Neuronal stem cell (in vitro differentiated cells): ENCODE results near the gene AURKA.

ENCODE experiments used
- DNase-seq: peaks from one replicate; pipeline ENCODE4 v3.0.0-alpha.2; 2013; ENCODE audit warnings: low spot score
- H2AFZ ChIP-seq: one replicate; pipeline ENCODE4 v1.6.1; 2013; ENCODE audit warnings: mild to moderate bottlenecking, low read length, inconsistent platforms
- H2AK5ac ChIP-seq: 2 replicates; pipeline ENCODE4 v1.6.1; 2013; ENCODE audit warnings: low read depth, mild to moderate bottlenecking, inconsistent platforms, low read length, moderate library complexity, mixed read lengths
- H2BK120ac ChIP-seq: 2 replicates; pipeline ENCODE4 v1.6.1; 2013; ENCODE audit warnings: low read depth, mild to moderate bottlenecking, inconsistent platforms, low read length, moderate library complexity, mixed read lengths
- H2BK12ac ChIP-seq: one replicate; pipeline ENCODE4 v1.6.1; 2013; ENCODE audit warnings: low read length, inconsistent platforms
- H2BK15ac ChIP-seq: 2 replicates; pipeline ENCODE4 v1.6.1; 2013; ENCODE audit warnings: mild to moderate bottlenecking, low read length, inconsistent platforms, mixed read lengths
- H2BK5ac ChIP-seq: one replicate; pipeline ENCODE4 v1.6.1; 2013; ENCODE audit warnings: inconsistent platforms, mild to moderate bottlenecking, low read length, moderate library complexity
- H3K14ac ChIP-seq: one replicate; pipeline ENCODE4 v1.6.1; 2013; ENCODE audit warnings: low read length, inconsistent platforms
- H3K18ac ChIP-seq: 2 replicates; pipeline ENCODE4 v1.6.1; 2013; ENCODE audit warnings: low read length, inconsistent platforms
- H3K23ac ChIP-seq: 2 replicates; pipeline ENCODE4 v1.6.1; 2013; ENCODE audit warnings: low read depth, mild to moderate bottlenecking, mixed read lengths, low read length, inconsistent platforms; ENCODE audit not compliant: poor library complexity
- H3K27ac ChIP-seq: replicated peaks from 3 replicates; pipeline ENCODE4 v1.5.1; 2013; ENCODE audit warnings: low read length, inconsistent platforms
- H3K27me3 ChIP-seq, 3 experiments: 2 replicates each; pipeline ENCODE4 v1.6.1; 2013; ENCODE audit warnings: low read length in 3 of 3, mild to moderate bottlenecking in 2 of 3, inconsistent platforms in 1 of 3, low read depth in 1 of 3, mixed read lengths in 1 of 3, moderate library complexity in 1 of 3; ENCODE audit not compliant: control insufficient read depth in 3 of 3, insufficient read depth in 3 of 3
- H3K36me3 ChIP-seq, 2 donors: replicated peaks in 1 of 2; 2 replicates each; pipeline ENCODE4 v1.6.1; 2013; ENCODE audit warnings: low read length in 2 of 2; ENCODE audit not compliant: control insufficient read depth in 2 of 2, insufficient read depth in 2 of 2
- H3K4ac ChIP-seq: 2 replicates; pipeline ENCODE4 v1.6.1; 2013; ENCODE audit warnings: inconsistent platforms, mild to moderate bottlenecking, low read length, moderate library complexity
- H3K4me1 ChIP-seq, 2 donors: 1 replicate in 1 of 2; 2 replicates in 1 of 2; pipeline ENCODE4 v1.6.1; 2013; ENCODE audit warnings: low read length in 2 of 2, low read depth in 1 of 2; ENCODE audit not compliant: control insufficient read depth in 2 of 2, insufficient read depth in 1 of 2
- H3K4me2 ChIP-seq: one replicate; pipeline ENCODE4 v1.6.1; 2013; ENCODE audit warnings: mild to moderate bottlenecking, low read length, inconsistent platforms; ENCODE audit not compliant: insufficient read depth, poor library complexity, severe bottlenecking
- H3K4me3 ChIP-seq, 2 donors: 2 replicates each; pipeline ENCODE4 v1.5.1; 2013; ENCODE audit warnings: low read length in 2 of 2, mild to moderate bottlenecking in 2 of 2, inconsistent platforms in 1 of 2, moderate library complexity in 1 of 2
- H3K79me1 ChIP-seq: one replicate; pipeline ENCODE4 v1.6.1; 2013; ENCODE audit warnings: low read depth, mild to moderate bottlenecking, inconsistent platforms, low read length, moderate library complexity
- H3K9ac ChIP-seq: one replicate; pipeline ENCODE4 v1.6.1; 2013; ENCODE audit warnings: mild to moderate bottlenecking, low read depth, low read length, inconsistent platforms; ENCODE audit not compliant: poor library complexity
- H3K9me3 ChIP-seq, 2 donors: replicated peaks in 1 of 2; 2 replicates each; pipeline versions ENCODE3 to v1.6.1; 2013; ENCODE audit warnings: low read length in 2 of 2, mild to moderate bottlenecking in 2 of 2, inconsistent platforms in 1 of 2, low read depth in 1 of 2, mixed read lengths in 1 of 2, moderate library complexity in 1 of 2; ENCODE audit not compliant: control insufficient read depth in 2 of 2, insufficient read depth in 1 of 2
- H4K8ac ChIP-seq: one replicate; pipeline ENCODE4 v1.6.1; 2013; ENCODE audit warnings: low read depth, mild to moderate bottlenecking, inconsistent platforms, low read length, moderate library complexity
- H4K91ac ChIP-seq: one replicate; pipeline ENCODE4 v1.6.1; 2013; ENCODE audit warnings: low read length, low read depth, mild to moderate bottlenecking, inconsistent platforms; ENCODE audit not compliant: poor library complexity
- WGBS, 2 donors: extraction: QIAGEN DNeasy Blood & Tissue Kit; methylation state at CpG; one replicate each; pipeline ENCODE4 v1.1.7; 2013; ENCODE audit warnings: missing lambda C conversion rate in 2 of 2, mixed read lengths in 1 of 2; ENCODE audit not compliant: insufficient read length in 2 of 2, insufficient replicate concordance in 1 of 2; ENCODE audit errors: extremely low coverage in 2 of 2; 5-methylcytosine and 5-hydroxymethylcytosine counted together

Gene AURKA

DNA sequence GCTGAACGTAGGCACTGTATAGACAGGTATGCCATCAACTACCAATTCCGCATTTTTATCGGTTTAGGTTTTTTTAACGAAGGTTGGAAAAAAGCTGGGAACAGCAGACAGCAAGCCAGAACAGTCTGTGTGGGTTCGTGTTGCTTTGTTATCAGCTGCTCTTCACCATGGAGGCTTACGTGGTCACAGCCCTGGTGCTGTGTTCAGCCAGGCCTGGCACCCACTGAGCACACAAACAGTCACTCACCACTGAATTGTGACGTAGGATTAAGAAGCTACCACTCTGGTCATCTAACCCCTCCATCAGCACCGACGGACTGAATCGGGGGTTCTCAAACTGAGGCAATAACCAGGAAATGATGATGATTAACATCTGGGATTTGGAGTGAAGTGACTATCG lies 20.0 kb downstream of the AURKA start:
- Histone ChIP-seq H3K79me1 (peaks cover 4% of the 10 kb centered on the region), H2BK12ac (no peak overlapping the region), H3K36me3 (peaks cover 27 to 88% of the 10 kb centered on the region in 2 donors), H3K9me3 (no peaks in the 10 kb centered on the region), H2BK120ac (no peak overlapping the region), H4K91ac (no peak overlapping the region), H2BK15ac (no peak overlapping the region), H3K14ac (no peak overlapping the region), H3K27ac (no peak overlapping the region), H4K8ac (no peak overlapping the region), H3K27me3 (no peaks in the 10 kb centered on the region), H2AK5ac (no peak overlapping the region), H3K4me1 (no peaks in the 10 kb centered on the region), H3K23ac (no peak overlapping the region), H3K4ac (no peak overlapping the region), H3K4me3 (no peak overlapping the region), H3K4me2 (no peak overlapping the region), H2AFZ (no peak overlapping the region), H3K18ac (no peak overlapping the region), H2BK5ac (no peak overlapping the region), H3K9ac (no peak overlapping the region)
- no CpG with 5 or more reads among the region's 11 CpGs for WGBS, 2 donors
- DNase-seq = no peak

DNA sequence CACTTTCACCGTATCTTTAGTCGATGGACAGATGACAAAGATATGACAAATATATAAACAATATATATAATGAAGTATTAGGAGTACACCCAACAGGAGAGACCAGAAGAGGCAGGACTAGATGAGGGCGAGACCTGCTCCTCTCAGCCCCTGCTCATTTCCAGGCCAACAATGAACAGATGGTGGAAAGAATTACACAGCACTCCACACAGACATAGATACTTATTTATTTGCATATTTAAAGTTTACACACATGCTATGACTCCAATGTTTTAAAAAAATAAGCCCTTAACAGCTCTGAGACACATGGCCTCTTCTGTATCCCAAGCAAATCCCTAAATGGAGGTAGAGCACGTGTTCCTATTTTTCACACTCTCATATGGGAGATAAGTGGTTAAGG lies 22.8 kb downstream of the AURKA start:
- H2BK5ac ChIP-seq = no peak overlapping the region
- H3K27ac ChIP-seq = no peak overlapping the region
- no peaks in the 10 kb centered on the region for H3K27me3 ChIP-seq
- no peak overlapping the region for H4K91ac ChIP-seq
- H3K36me3 ChIP-seq = peaks cover 30 to 88% of the 10 kb centered on the region in 2 donors
- no peaks in the 10 kb centered on the region for H3K9me3 ChIP-seq
- H3K4ac ChIP-seq = no peak overlapping the region
- H2BK120ac ChIP-seq = no peak overlapping the region
- no peak overlapping the region for H3K4me2 ChIP-seq
- H4K8ac ChIP-seq = no peak overlapping the region
- H3K4me1 ChIP-seq = no peaks in the 10 kb centered on the region
- H3K4me3 ChIP-seq = no peak overlapping the region
- H2AFZ ChIP-seq = no peak overlapping the region
- H2BK15ac ChIP-seq = no peak overlapping the region
- peaks cover 3% of the 10 kb centered on the region for H3K79me1 ChIP-seq
- H3K23ac ChIP-seq = no peak overlapping the region
- no peak overlapping the region for H3K14ac ChIP-seq
- no CpG with 5 or more reads among the region's 4 CpGs for WGBS, 2 donors
- no peak overlapping the region for H2BK12ac ChIP-seq
- no peak overlapping the region for H3K18ac ChIP-seq
- H3K9ac ChIP-seq = no peak overlapping the region
- no peak for DNase-seq
- no peak overlapping the region for H2AK5ac ChIP-seq

DNA sequence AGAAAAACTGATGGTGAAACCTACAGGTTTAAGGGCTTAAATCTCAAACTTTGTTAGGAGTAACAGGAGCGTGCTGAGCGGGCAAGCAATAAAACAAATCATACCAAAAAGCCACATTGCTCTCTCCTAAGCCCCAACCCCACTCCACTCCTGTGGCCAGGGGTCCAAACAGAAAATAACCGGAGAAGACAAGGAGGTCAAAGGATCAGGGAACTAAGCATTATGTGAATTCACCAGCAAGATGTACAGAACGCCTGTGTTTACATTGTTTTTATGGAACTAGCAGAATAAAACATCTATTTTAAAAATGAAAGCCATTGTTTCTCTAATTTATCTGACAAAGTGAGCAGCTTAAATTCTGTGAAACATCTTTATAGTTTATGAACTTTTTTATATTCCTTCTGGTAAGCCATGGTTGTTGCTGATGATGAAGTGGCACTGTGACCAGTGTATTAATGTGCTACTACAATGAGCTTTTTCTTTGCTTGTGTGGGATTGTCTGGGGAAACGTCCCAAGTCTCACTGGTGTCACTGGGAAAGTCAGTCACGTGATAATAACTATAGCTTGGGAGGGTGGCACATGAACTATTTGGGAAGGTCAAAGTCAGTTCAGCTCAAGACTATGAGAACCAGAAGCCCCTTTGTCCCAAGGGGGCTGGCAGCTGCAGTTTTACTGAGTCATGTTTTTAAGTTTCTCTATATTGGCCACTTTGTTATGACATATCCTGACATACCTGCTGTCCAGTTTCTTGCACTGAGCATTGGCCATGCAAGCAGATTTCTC lies 23.5 kb downstream of the AURKA start:
- H3K36me3 ChIP-seq = peaks cover 27 to 86% of the 10 kb centered on the region in 2 donors
- no peak for DNase-seq

DNA sequence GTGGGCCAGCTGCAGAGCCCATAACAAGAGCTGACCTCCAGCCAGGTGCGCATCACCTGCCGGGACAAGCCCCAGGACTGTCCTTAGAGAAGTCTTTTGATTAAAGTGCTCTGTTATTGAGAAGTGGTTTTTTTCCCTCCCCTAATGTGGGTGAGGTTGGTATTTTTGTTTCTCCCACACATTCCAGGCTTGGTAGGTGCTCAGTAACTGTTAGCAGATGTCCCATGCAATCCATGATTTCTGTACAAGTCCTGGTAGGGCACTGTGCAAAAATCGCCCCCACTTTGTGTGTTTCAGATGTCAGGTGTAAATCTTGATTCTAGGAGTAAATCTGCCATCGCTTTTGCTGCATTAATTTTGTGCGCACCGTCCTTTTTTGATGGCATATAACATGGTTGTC lies 28.5 kb downstream of the AURKA start:
- Histone ChIP-seq H3K4me1 (peaks cover 8 to 12% of the 10 kb centered on the region in 2 donors), H2AK5ac (no peak overlapping the region), H3K27ac (no peak overlapping the region), H3K4ac (no peak overlapping the region), H3K9me3 (no peaks in the 10 kb centered on the region), H3K4me3 (no peak overlapping the region), H3K79me1 (no peaks in the 10 kb centered on the region), H3K27me3 (no peaks in the 10 kb centered on the region), H2BK5ac (no peak overlapping the region), H3K36me3 (peaks cover 5 to 56% of the 10 kb centered on the region in 2 donors), H4K91ac (no peak overlapping the region), H2BK120ac (no peak overlapping the region), H3K14ac (no peak overlapping the region), H3K23ac (no peak overlapping the region), H2BK15ac (no peak overlapping the region), H3K4me2 (no peak overlapping the region), H2BK12ac (no peak overlapping the region), H3K18ac (no peak overlapping the region), H4K8ac (no peak overlapping the region), H2AFZ (no peak overlapping the region), H3K9ac (no peak overlapping the region)
- WGBS, 2 donors = no CpG with 5 or more reads among the region's 6 CpGs
- DNase-seq = no peak

More for the DNA sequence above, 23.5 kb downstream of the AURKA start:
- WGBS, 2 donors = no CpG with 5 or more reads among the region's 6 CpGs
- Histone ChIP-seq H2BK5ac (no peak overlapping the region), H3K4me3 (no peak overlapping the region), H3K23ac (no peak overlapping the region), H3K18ac (no peak overlapping the region), H3K9me3 (no peaks in the 10 kb centered on the region), H3K14ac (no peak overlapping the region), H3K27ac (no peak overlapping the region), H3K9ac (no peak overlapping the region), H3K4ac (no peak overlapping the region), H4K8ac (no peak overlapping the region), H3K79me1 (peaks cover 3% of the 10 kb centered on the region), H3K4me2 (no peak overlapping the region), H2AK5ac (no peak overlapping the region), H3K4me1 (no peaks in the 10 kb centered on the region), H4K91ac (no peak overlapping the region), H2BK120ac (no peak overlapping the region), H2BK15ac (no peak overlapping the region), H2AFZ (no peak overlapping the region), H3K27me3 (no peaks in the 10 kb centered on the region), H2BK12ac (no peak overlapping the region)
